Stomach smooth muscle (tissue), 2 donors: ENCODE results near the gene PRKAA2.

Experiments used
- H3K27ac ChIP-seq: one replicate; pipeline ENCODE4 v1.7.0; 2013; ENCODE audit warnings: mild to moderate bottlenecking, low read length, inconsistent platforms
- H3K27me3 ChIP-seq, 2 donors: one replicate each; pipeline ENCODE4 v1.7.0; 2013; ENCODE audit warnings: low read length in 2 of 2; ENCODE audit not compliant: insufficient read depth in 2 of 2, control insufficient read depth in 1 of 2
- H3K36me3 ChIP-seq, 2 donors: one replicate each; pipeline ENCODE4 v1.7.0; 2013; ENCODE audit warnings: low read length in 2 of 2; ENCODE audit not compliant: control insufficient read depth in 2 of 2, insufficient read depth in 2 of 2
- H3K4me1 ChIP-seq: one replicate; pipeline ENCODE4 v1.7.0; 2013; ENCODE audit warnings: low read length; ENCODE audit not compliant: control insufficient read depth, insufficient read depth
- H3K4me3 ChIP-seq, 2 donors: one replicate each; pipeline ENCODE4 v1.7.0; 2013; ENCODE audit warnings: low read length in 2 of 2
- H3K9ac ChIP-seq, 2 donors: one replicate each; pipeline ENCODE4 v1.7.0; 2013; ENCODE audit warnings: low read length in 2 of 2, mild to moderate bottlenecking in 1 of 2
- H3K9me3 ChIP-seq, 2 donors: one replicate each; pipeline ENCODE4 v1.7.0; 2013; ENCODE audit warnings: low read length in 2 of 2; ENCODE audit not compliant: control insufficient read depth in 2 of 2
- donor health status: healthy.
- donor health status: Pancreatic carcinoma.

The PRKAA2 gene

DNA sequence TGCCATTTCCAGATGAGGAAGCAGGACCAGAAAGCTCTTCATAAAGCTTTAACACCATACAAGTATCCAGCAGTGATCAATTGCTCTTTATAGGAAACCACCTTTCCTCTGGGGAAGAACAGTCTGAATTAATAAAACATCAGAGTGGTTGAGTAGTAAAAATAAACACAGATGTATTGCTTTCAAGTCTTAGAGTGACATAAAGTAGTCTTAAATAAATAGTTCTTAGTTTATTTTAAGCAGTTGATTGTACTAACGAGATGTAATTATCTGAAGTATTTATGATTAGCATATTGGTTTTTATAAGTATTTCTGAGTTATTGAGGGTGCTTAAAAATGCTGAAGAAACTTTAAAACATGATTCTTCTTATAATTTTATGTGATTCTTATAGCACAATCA lies 67.0 kb downstream of the PRKAA2 start:
- no peak overlapping the region for H3K9ac ChIP-seq
- peaks cover 4 to 5% of the 10 kb centered on the region in 2 donors for H3K36me3 ChIP-seq
- no peaks in the 10 kb centered on the region for H3K27me3 ChIP-seq
- H3K4me1 ChIP-seq = no peaks in the 10 kb centered on the region
- H3K9me3 ChIP-seq = no peaks in the 10 kb centered on the region
- no peak overlapping the region for H3K4me3 ChIP-seq
- H3K27ac ChIP-seq = no peak overlapping the region

DNA sequence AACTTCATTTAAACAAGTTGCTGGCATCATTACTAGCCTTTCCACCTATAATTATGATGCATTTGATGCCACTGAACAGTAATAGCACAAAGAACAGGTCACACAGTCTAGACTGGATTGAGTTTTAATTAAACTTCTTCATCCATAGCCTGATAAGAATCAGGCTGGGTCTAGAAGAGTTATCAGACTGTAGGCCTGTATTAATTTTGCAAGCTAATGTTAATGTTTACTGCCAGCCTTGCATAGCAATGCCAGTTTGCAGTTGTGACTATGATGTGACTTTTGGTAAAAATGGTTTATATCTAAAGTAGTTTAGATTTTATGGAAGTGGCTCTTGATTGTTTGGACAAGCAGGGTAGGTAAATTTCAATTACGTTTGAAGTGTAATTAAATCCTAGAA lies 68.0 kb downstream of the PRKAA2 start:
- no peaks in the 10 kb centered on the region for H3K27me3 ChIP-seq
- no peaks in the 10 kb centered on the region for H3K4me1 ChIP-seq
- no peak overlapping the region for H3K9ac ChIP-seq
- peaks cover 0 to 2% of the 10 kb centered on the region in 2 donors for H3K36me3 ChIP-seq
- no peak overlapping the region for H3K27ac ChIP-seq
- H3K4me3 ChIP-seq = no peak overlapping the region
- H3K9me3 ChIP-seq = no peaks in the 10 kb centered on the region

- no peaks in the 10 kb centered on the region for H3K27me3 ChIP-seq
- H3K4me3 ChIP-seq = no peak overlapping the region
- H3K27ac ChIP-seq = no peak overlapping the region
Measured at GRCh38 chr1:56715156-56715555, 70.0 kb downstream of the PRKAA2 start.

GRCh38 chr1:56719171-56719570 lies 74.1 kb downstream of the PRKAA2 start:
- no peak overlapping the region for H3K27ac ChIP-seq
- H3K36me3 ChIP-seq = peaks cover 0 to 2% of the 10 kb centered on the region in 2 donors
- no peak overlapping the region for H3K4me3 ChIP-seq

More at GRCh38 chr1:56715156-56715555, 70.0 kb downstream of the PRKAA2 start:
- Histone ChIP-seq H3K9me3 (no peaks in the 10 kb centered on the region), H3K4me1 (no peaks in the 10 kb centered on the region), H3K9ac (no peak overlapping the region), H3K36me3 (peaks cover 0 to 2% of the 10 kb centered on the region in 2 donors)

DNA sequence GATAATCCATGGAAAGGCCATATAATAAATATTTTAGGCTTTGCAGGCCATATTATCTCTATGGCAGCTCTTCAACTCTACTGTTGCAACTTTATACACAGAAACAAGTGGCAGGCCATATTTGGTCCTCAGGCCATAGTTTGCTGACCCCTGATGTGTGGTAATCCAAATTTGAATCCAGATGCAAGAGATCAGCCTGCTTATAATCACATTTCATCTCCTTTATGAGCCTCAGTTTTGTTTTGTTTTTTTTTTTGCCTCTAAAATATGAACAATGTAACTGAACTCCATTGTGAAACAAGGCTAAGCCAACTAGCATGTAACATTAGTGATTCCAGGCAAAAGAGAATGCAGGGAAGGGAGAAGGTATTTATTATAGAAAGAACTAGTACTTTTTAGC lies 81.6 kb downstream of the PRKAA2 start:
- Histone ChIP-seq H3K4me1 (no peaks in the 10 kb centered on the region), H3K9ac (no peak overlapping the region), H3K27ac (no peak overlapping the region), H3K4me3 (no peak overlapping the region), H3K9me3 (no peaks in the 10 kb centered on the region), H3K27me3 (no peaks in the 10 kb centered on the region), H3K36me3 (no peaks in the 10 kb centered on the region)

More at GRCh38 chr1:56719171-56719570, 74.1 kb downstream of the PRKAA2 start:
- H3K27me3 ChIP-seq = no peaks in the 10 kb centered on the region
- no peaks in the 10 kb centered on the region for H3K4me1 ChIP-seq
- no peak overlapping the region for H3K9ac ChIP-seq
- H3K9me3 ChIP-seq = no peaks in the 10 kb centered on the region

- Histone ChIP-seq H3K27ac (no peak overlapping the region), H3K27me3 (no peaks in the 10 kb centered on the region), H3K4me3 (no peak overlapping the region), H3K9ac (no peak overlapping the region), H3K4me1 (no peaks in the 10 kb centered on the region), H3K36me3 (no peaks in the 10 kb centered on the region), H3K9me3 (no peaks in the 10 kb centered on the region)
Measured at GRCh38 chr1:56728964-56729363, 83.8 kb downstream of the PRKAA2 start.

GRCh38 chr1:56745231-56745630 lies 100.1 kb downstream of the PRKAA2 start:
- Histone ChIP-seq H3K4me1 (no peaks in the 10 kb centered on the region), H3K27ac (no peak overlapping the region), H3K9ac (no peak overlapping the region), H3K4me3 (no peak overlapping the region), H3K9me3 (no peaks in the 10 kb centered on the region), H3K36me3 (no peaks in the 10 kb centered on the region), H3K27me3 (no peaks in the 10 kb centered on the region)

GRCh38 chr1:56754708-56755479 lies 109.8 kb downstream of the PRKAA2 start:
- no peak overlapping the region for H3K9ac ChIP-seq
- no peaks in the 10 kb centered on the region for H3K36me3 ChIP-seq
- no peaks in the 10 kb centered on the region for H3K4me1 ChIP-seq
- no peak overlapping the region for H3K27ac ChIP-seq
- no peaks in the 10 kb centered on the region for H3K27me3 ChIP-seq
- H3K9me3 ChIP-seq = no peaks in the 10 kb centered on the region
- no peak overlapping the region for H3K4me3 ChIP-seq

- Histone ChIP-seq H3K4me1 (no peaks in the 10 kb centered on the region), H3K9me3 (no peaks in the 10 kb centered on the region), H3K9ac (no peak overlapping the region), H3K4me3 (no peak overlapping the region), H3K27ac (no peak overlapping the region), H3K27me3 (no peaks in the 10 kb centered on the region), H3K36me3 (no peaks in the 10 kb centered on the region)
Measured at GRCh38 chr1:56755911-56756310, 110.8 kb downstream of the PRKAA2 start.

DNA sequence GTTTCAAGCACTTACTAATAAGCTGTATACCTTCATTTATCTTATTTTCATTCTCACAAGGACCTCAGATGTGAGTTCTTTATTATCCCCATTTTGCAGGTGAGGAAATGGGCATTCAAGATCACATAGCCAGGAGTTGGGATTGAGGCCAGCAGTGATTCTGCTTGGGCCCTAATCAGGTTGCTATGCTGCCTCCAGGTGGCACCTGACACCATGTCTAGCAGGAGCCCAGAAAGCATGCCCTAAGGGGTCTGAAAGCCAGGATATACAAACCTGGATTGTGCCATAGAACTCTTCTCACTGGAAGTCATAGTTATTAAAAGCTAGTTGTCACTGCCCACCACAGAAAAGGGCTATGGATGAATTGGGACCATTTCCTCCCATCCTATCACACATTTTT lies 113.0 kb downstream of the PRKAA2 start:
- Histone ChIP-seq H3K4me3 (no peak overlapping the region), H3K9me3 (no peaks in the 10 kb centered on the region), H3K27ac (no peak overlapping the region), H3K36me3 (no peaks in the 10 kb centered on the region), H3K27me3 (no peaks in the 10 kb centered on the region), H3K4me1 (no peaks in the 10 kb centered on the region), H3K9ac (no peak overlapping the region)

DNA sequence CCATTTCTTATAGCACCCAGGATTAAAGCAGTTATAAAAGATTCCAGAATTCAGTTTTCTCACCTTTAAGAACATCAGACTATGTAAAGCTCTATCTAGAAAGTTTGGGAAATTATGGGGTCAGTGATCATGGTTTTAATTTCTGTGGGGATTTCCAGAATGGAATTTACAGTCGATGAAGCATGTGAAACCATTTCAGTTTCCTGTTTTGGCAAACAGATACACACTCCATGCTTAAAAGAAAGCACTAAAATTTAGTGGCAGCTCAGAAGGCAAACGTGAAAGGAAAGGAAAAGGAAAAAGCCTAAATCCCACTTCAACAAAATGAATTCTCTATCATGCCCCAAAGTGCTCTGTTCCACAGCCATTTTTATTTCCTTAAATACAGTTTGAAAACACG lies 113.7 kb downstream of the PRKAA2 start:
- Histone ChIP-seq H3K36me3 (no peaks in the 10 kb centered on the region), H3K9ac (no peak overlapping the region), H3K9me3 (no peaks in the 10 kb centered on the region), H3K4me3 (no peak overlapping the region), H3K27me3 (no peaks in the 10 kb centered on the region), H3K27ac (no peak overlapping the region), H3K4me1 (no peaks in the 10 kb centered on the region)
